NCI-H2107 treated with DMSO at 0.1 percent for 48 hours (cell line): Measurements from ENCODE around the gene SORBS1.
A peak's percentile ranks its signal among the peaks of the same experiment; 100 is the strongest.

Experiments used
- DNase-seq: peaks from one replicate; lab custom pipeline; 2025; ENCODE audit not compliant: unreplicated experiment; lab: John Stamatoyannopoulos, UW

The SORBS1 gene

GRCh38 chr10:95279042-95279820 is 281.9 kb downstream of the SORBS1 start:
- no peak for DNase-seq

GRCh38 chr10:95278061-95278988 is 282.8 kb downstream of the SORBS1 start:
- DNase-seq = no peak

- DNase-seq = no peak
These were observed 283.6 kb downstream of the SORBS1 start for GRCh38 chr10:95277614-95278013.

- no peak for DNase-seq
These were observed 284.0 kb downstream of the SORBS1 start for GRCh38 chr10:95277201-95277570.

GRCh38 chr10:95276367-95277200 is 284.6 kb downstream of the SORBS1 start:
- DNase-seq = no peak

- no peak for DNase-seq
These were observed 285.3 kb downstream of the SORBS1 start for GRCh38 chr10:95275726-95276366.

GRCh38 chr10:95273393-95274312 is 287.5 kb downstream of the SORBS1 start:
- no peak for DNase-seq

GRCh38 chr10:95268438-95268837 is 292.7 kb downstream of the SORBS1 start:
- DNase-seq = no peak

- DNase-seq = no peak
These were observed 293.9 kb downstream of the SORBS1 start for GRCh38 chr10:95267251-95267650.

GRCh38 chr10:95266674-95267095 is 294.5 kb downstream of the SORBS1 start:
- DNase-seq = peak; percentile 66

GRCh38 chr10:95265572-95265971 is 295.6 kb downstream of the SORBS1 start:
- DNase-seq = no peak

- peak; percentile 30 for DNase-seq
These were observed 296.7 kb downstream of the SORBS1 start for GRCh38 chr10:95264227-95265051.

GRCh38 chr10:95263864-95264226 is 297.3 kb downstream of the SORBS1 start:
- DNase-seq = no peak

GRCh38 chr10:95262763-95263518 is 298.2 kb downstream of the SORBS1 start:
- DNase-seq = no peak

GRCh38 chr10:95261926-95262325 is 299.2 kb downstream of the SORBS1 start:
- DNase-seq = no peak
